Left cardiac atrium (tissue), 4 donors: ENCODE results near the gene CD44. TPM values are rescaled to one million over a fixed set of nuclear protein-coding genes. Genes with fewer than 3 reads are reported as not detected.
A peak's percentile ranks its signal among the peaks of the same experiment; 100 is the strongest.

Experiments
- ATAC-seq, 2 donors: fragments of 200-7000 bp; cut with Tn5 transposase; one replicate each; pipeline ENCODE4 v1.9.1; 2020; ENCODE audit warnings: mild to moderate bottlenecking in 2 of 2, moderate library complexity in 2 of 2
- DNase-seq: peaks from one replicate; pipeline ENCODE4 v3.0.0-alpha.2; 2020
- intact Hi-C, 2 donors: fragments of 100-400 bp; cut with DNase I; formaldehyde crosslinking; loops; one replicate each; pipeline versions ENCODE4 v1.14.1 to v1.15.1; 2022 to 2023
- total RNA-seq, 2 donors: library from RNA; stranded (reverse); fragmentation: NEBNext Ultra II Directional; extraction: Animal tissue kit (Norgen Biotek cat#: 25700); gene quantifications; one replicate each; pipeline ENCODE4 v1.2.1, GENCODE V29; 2021
- donor health status: DM: no; HTN: yes; CAD: no.
- donor health status: DM: no; HTN: yes; CAD: no; lungs with severe emphysema.
- donor health status: DM: yes; HTN: yes; CAD: no.
- donor health status: Dilated cardiomyopathy.

The CD44 gene
- total RNA-seq, 2 donors from 2014 or later: 63.6 to 71.2 TPM

DNA sequence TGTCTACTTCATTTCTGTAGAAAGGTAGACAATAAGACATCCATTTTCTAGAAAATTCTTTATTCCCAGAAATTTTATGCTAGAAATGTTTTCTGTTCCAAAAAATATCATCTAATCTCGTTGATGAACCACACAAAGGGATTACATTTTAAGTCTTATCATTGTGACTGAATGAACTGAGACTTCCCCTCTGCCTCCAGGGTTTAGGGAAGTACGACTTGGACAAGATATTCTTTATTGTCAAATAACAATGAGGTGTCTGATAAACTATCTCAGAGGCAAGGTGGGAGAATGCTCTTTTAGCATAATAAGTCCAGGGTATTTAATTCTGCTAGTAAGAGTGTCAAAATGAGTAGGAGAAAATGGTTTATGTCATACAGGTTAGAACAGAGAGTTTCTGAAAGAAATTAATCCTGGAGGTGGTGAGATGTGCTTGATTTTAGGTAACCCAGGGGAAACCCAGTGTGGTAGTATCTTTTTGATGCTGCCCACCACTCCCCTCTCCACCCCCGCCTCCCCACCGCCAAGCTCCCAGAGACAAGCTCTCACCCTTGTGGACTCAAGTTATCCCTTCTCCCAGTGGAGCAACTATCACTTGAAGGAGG, 100.6 kb downstream of the CD44 start:
- DNase-seq: no peak
- intact Hi-C loops: loop anchor here (2.0 to 10.0 kb wide), 4 partner anchors 95 to 313 kb away; no protein-coding TSS in a partner anchor
- no peak for ATAC-seq

DNA sequence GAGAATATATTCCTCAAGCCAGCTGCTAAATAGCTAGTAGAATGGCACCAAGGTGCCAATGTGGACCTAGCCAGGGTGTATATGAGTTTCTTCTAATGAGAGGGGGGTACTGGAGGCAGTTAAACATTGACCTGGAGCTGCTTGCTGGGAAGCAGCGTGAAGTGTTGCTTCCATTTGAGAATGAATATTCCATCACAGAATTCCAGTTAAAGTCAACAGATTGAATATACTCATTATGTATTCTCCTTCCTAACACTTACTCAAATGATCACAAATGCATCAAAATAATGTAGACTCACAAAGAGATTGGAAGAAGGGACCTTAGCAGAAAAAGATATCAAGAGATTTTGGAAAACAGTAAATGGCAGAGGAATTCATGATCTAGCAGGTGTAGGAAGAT, 102.1 kb downstream of the CD44 start:
- intact Hi-C loops: no loop called here
- no peak for DNase-seq
- ATAC-seq: no peak

DNA sequence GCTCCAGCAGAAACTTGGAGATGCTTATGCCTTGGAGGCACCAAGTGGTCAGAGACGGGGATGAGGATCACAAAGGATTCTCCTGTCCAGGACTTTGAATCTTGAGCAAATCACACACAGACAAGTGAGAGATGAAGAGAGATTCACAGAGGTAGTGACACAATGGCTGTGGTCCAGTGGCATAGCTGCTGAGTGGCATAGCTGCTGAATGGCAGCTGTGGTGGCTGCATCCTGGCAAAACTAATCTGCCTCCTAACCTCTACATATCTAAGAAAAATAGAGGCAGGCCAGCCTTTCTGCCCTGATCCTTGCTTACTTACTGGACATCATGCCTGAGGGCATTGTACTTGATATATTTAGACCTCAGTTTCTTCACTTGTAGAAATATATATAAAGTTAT, 102.6 kb downstream of the CD44 start:
- ATAC-seq: no peak
- intact Hi-C loops: no loop called here
- no peak for DNase-seq

GRCh38 chr11:35242412-35243242, 103.7 kb downstream of the CD44 start:
- no peak for DNase-seq
- intact Hi-C loops: no loop called here
- no peak for ATAC-seq

DNA sequence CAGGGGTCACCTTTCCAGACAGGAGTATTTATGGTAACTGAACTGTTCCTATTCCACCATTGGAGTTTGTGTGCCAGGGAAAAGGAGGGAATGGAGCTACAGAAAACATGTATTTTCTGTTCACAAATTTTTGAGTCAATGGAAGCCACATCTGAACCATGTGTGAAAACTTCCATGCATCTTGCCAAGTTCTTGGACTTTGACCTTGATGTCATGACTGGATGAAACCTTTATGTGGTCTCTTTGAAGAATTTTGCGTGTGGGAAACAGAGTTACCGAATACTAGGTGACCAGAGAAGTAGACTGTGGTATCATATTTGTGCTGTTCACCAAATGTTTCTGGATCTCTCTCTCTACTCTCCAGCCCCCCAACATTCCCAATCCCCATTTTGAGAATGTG, 104.8 kb downstream of the CD44 start:
- intact Hi-C loops: no loop called here
- DNase-seq (no peak), ATAC-seq (no peak)

- no peak for ATAC-seq
- no peak for DNase-seq
- intact Hi-C loops: no loop called here
These were observed 106.1 kb downstream of the CD44 start for GRCh38 chr11:35245056-35245455.

DNA sequence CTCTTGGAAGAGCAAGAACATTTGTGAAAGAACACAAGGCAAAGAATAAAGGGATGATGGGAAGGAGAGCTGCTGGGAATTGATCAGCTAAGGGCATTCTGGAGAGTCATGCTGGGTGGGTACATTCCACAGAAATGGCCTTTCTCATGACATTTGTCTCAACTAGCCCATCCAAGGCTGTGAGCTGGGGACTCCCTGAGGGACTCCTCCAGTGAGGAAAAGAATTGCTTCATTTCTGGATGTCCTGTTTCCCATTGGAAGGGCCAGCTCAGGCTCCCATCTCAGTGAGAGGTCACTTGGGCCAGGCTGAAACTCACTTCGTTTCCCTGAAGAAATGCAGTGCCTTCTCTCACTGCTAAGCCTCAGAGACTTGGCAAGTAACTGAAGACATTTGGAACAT, 106.8 kb downstream of the CD44 start:
- ATAC-seq (peak; percentile 21 to 40), DNase-seq (no peak)
- intact Hi-C loops: no loop called here

DNA sequence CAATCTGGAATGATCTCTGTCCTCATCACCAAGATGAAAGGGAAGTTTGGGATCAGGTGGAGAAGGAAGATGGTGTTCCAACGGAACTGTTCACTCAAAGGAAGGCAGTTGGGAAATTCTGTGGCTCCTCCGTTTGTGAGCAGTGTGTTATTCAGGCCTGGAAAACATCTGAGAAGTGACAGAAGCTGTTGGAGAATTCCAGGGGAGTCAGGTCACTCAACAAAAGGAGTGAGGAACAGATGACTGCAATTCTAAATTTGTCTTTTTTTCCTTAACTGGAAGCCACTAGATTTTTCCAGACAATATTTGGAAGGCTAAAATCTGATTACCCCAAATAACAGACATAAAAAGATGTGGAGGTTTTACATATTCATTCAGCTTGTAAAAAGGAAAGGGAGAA, 107.8 kb downstream of the CD44 start:
- intact Hi-C loops: no loop called here
- ATAC-seq (peak; percentile 47 to 60), DNase-seq (no peak)

- DNase-seq (no peak), ATAC-seq (peak; percentile 52 to 75)
- intact Hi-C loops: no loop called here
These were observed 108.5 kb downstream of the CD44 start for GRCh38 chr11:35247428-35247827.

- intact Hi-C loops: no loop called here
- peak in 1 of 2 donors; percentile 13 for ATAC-seq
- DNase-seq: no peak
These were observed 108.9 kb downstream of the CD44 start for GRCh38 chr11:35247863-35248262.

DNA sequence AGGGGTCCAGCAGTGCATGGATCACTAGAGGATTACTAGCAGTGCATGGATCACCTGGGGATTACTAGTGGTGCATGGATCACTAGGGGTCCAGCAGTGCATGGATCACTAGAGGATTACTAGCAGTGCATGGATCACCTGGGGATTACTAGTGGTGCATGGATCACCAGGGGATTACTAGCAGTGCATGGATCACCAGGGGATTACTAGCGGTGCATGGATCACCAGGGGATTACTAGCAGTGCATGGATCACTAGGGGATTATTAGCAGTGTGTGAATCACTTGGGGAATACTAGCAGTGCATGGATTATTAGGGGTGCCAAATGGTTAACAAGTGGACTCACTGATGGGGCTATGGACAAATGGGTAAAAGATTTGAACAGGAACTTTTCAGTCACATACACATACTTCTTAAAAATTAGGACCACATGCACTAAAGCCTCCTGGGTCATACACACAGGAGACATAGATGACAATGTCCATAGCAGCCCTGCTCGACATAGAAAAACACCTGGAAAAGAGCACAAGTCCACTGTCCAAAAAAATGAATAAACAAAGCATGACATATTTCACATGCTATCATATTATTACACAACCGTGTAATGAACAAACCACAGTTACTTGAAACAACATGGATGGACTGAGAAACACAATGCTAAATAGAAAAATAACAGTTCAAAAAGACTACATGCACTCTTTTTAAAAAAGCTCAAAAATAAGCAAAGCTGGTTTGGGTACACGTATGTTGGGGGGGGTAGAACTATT, 109.8 kb downstream of the CD44 start:
- intact Hi-C loops: no loop called here

GRCh38 chr11:35250192-35250591, 111.2 kb downstream of the CD44 start:
- no peak for ATAC-seq
- no peak for DNase-seq
- intact Hi-C loops: no loop called here

More for the DNA sequence above, 109.8 kb downstream of the CD44 start:
- DNase-seq (no peak), ATAC-seq (peak in 1 of 2 donors; percentile 22)

DNA sequence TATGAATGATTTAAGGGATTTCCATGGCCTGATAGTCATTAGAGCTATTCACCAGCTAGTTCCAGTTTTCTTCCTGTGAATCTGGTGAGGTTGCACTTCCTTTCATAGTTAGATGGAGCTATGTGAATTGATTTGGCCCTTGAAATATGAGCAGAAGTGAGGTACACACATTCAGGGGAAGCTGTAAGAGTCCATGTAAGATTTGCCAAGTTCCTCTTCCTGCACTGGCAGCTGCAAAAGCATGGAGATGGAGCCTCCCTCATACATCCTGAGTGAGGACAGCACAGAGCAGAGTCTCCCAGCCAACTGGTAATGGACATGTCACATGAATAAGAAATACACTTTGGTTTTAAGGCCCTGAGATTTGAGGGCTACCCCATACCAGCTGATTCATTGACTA, 111.7 kb downstream of the CD44 start:
- ATAC-seq: no peak
- intact Hi-C loops: no loop called here
- no peak for DNase-seq

DNA sequence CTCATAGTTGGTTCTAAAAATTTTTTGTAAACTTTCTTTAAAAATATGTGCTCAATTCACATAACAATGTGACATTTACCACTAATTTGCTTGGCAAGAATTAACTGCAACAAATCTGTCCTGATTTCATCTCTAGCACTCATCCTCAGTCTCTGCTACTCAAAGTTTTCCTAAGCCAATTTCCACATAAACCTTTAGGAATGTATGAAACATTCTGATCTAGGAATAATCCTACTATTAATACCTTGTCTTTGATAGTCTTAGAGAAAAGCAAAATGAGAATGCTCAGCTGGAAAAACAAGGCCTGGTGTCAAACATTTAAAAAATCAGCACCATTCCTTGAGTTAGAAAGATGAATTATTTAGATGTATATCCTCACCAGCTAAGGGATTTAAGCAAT, 114.3 kb downstream of the CD44 start:
- DNase-seq (no peak), ATAC-seq (no peak)
- intact Hi-C loops: no loop called here

DNA sequence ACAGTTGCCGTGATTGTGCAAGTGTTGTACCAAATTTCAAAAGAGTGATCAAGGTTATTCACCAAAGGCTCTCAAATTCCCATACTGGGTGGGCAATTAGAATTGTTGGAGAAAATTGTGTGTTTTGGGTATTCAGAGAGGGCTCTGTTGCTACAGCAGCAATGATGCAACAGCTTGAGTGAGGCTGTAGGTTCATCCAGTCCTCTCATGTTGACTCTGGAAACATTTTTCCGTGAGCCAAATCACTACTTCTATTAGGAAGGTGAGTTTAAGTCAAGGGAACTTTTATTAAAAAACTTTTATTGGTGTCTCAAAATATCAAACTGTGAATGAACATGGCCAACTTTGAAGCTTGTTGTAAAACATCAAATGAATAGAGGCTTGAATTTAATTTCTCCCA, 116.5 kb downstream of the CD44 start:
- DNase-seq: no peak
- intact Hi-C loops: no loop called here
- no peak for ATAC-seq

- no peak for ATAC-seq
- intact Hi-C loops: no loop called here
- DNase-seq: no peak
These were observed 117.3 kb downstream of the CD44 start for GRCh38 chr11:35256296-35256695.

GRCh38 chr11:35257281-35257680, 118.3 kb downstream of the CD44 start:
- intact Hi-C loops: no loop called here
- no peak for DNase-seq

GRCh38 chr11:35259529-35259928, 120.6 kb downstream of the CD44 start:
- no peak for DNase-seq
- no peak for ATAC-seq
- intact Hi-C loops: no loop called here

More at GRCh38 chr11:35257281-35257680, 118.3 kb downstream of the CD44 start:
- ATAC-seq: peak in 1 of 2 donors; percentile 13

DNA sequence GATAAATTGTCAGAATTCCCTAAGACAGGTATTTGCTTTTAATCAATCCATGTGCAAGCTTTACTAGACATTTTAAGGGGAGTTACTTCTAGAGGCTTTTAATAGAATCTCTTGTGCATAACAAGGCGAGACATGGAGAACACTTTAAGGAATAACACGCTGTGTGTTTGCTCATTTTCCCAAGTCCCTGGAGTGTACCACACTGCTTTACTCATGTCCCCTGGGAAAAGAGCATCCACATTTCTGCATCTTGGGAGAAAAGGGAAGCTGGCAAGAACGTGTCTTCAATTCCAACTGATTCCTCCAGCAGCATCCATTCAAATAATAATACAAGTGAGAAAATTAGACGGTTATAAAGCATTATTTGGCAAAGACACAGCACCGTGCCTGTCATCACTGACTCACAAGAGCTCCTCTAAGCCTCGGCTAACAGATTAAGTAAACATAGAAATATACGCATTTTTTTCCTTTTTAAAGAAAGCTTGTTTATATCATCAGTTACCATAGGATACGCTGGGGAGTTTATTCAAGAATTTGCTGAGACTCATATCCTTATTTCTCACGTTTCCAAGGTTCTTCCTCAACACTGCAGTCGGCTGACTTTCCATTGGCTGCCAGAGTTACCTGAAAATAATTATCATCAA, 121.5 kb downstream of the CD44 start:
- DNase-seq (no peak), ATAC-seq (peak; percentile 41 to 90)
- intact Hi-C loops: no loop called here

DNA sequence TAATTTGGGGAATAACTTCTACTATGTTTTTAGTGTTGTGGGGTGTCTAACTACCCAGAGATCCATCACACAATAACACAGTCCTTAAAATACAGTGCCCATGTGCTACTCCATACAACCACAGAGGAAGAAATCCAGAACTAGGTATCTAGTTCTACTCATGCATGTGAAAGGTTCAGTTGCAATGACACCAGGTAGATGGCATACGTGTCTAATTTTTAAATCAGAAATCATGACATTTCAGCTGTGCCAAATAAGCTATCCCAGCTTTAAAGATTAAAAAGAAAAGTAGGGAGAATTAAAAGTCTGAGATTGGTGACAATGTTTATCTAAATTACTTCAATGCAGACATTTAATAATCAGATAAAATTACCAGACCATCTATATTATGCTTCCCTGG, 122.2 kb downstream of the CD44 start:
- no peak for DNase-seq
- intact Hi-C loops: no loop called here

More for the DNA sequence above, 122.2 kb downstream of the CD44 start:
- no peak for ATAC-seq
